Colon (tissue), 2 donors: Measurements from ENCODE around the gene PTX3.

Experiments
- FAIRE-seq: peaks from 2 replicates; lab custom pipeline; 2012; peaks lifted over from hg19 to GRCh38; lab: Jason Lieb, UNC
- donor health status: control.
- donor health status: control.

The PTX3 gene

DNA sequence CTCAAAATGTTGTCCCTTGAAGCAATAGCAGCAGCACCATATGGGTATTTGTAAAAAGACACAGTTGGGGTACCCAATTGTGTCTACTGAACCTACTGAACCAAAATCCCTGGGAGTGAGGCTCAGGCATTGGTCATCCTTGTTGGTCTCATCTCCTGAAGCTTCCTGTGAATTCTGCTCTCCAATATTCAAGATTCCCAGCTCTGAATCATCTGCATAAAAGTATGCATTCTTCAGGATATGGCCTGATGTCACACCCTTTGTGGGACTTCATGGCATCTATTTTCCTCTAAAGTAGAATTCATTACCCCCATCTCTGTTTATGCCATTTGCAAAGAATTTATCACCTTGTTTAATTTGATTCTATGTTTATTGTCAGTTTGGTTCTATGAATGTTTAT, 13.3 kb upstream of the PTX3 start:
- no peak for FAIRE-seq

GRCh38 chr3:157427901-157428300, 8.7 kb upstream of the PTX3 start:
- FAIRE-seq, result no peak

DNA sequence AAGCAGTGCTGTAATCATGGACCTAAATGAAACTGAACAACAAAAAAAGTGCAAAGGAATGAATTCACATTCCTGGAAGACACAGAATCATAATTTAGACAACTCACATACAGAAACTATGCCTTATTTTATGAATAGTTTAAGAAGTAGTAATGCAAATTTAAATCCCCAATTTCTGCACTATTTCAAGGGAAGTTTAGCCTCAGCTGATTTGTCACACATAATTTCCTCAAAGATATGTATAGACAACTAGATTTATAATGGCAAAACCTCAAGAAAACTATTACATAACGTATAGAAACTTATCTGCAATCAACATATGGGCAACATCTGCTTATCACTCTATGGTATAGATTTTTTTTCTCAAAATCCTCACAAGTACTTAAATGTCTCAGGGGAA, 7.8 kb upstream of the PTX3 start:
- no peak for FAIRE-seq

DNA sequence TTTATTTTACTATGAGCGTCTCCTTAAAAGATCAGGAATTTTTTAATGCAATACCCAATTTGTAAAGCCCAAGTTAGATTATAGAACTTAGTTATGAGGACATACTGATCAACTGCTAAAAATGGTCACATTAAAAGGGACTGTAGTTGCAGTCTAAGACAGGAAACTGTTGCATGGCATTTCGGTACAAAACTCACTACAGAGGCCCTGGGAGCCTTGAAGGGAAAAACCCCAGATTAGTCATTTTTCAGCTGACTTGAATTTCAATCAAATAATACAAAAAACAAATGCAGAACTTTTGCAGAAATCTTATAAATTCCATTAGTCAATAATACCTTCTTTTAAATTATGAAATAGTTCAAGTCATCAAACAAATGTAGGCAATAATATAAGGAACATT, 6.9 kb upstream of the PTX3 start:
- no peak for FAIRE-seq

DNA sequence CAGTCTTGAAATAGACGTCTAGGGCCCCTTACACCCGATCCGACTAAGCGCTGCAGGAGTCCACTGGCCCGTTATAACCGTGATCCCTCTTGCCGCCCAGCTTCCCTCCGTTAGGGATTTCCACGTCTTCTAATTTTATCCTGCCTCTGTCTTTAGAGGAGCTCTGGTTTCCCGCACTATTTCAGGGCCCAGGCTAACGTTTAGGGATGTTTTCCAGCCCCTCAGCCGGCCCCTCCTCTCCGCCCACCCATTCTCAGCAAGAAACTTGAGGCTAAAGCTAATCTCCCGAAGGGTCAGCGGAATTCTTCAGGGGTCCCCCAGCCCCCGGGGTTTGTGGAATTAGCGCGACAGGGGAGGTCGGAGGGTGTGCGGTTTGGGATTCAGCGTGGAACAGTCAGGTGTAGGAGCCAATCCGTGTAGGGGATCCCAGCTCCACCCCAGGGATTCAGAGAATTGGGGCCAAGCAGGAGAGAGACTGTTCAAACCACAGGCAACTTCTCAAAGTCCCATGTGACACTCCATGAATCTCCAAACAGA, 1.6 kb downstream of the PTX3 start:
- FAIRE-seq, result no peak

DNA sequence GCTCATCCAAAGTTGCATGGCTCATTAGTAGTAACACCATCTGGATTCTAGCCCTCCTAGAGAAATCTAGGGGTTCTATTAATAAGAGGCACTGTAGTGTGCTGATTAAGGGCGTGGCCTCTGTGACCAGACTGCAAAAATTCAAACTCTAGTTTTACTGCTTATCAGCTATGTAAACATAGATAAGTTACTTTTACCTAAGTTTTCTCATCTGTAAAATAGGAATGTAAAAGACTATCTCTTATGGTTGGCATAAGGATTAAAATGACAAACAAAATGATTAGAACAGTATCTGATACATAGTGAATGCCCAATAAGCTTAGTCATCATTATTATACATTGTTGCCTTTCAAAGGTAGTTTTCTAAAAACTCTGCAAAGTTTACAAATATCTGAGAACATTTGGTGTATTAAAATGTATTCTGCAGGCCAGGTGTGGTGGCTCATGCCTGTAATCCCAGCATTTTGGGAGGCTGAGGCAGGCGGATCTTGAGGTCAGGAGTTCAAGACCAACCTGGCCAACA, 4.5 kb downstream of the PTX3 start:
- no peak for FAIRE-seq

DNA sequence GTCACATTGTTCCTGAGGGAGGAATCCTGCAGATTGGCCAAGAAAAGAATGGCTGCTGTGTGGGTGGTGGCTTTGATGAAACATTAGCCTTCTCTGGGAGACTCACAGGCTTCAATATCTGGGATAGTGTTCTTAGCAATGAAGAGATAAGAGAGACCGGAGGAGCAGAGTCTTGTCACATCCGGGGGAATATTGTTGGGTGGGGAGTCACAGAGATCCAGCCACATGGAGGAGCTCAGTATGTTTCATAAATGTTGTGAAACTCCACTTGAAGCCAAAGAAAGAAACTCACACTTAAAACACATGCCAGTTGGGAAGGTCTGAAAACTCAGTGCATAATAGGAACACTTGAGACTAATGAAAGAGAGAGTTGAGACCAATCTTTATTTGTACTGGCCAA, 6.1 kb downstream of the PTX3 start:
- no peak for FAIRE-seq

DNA sequence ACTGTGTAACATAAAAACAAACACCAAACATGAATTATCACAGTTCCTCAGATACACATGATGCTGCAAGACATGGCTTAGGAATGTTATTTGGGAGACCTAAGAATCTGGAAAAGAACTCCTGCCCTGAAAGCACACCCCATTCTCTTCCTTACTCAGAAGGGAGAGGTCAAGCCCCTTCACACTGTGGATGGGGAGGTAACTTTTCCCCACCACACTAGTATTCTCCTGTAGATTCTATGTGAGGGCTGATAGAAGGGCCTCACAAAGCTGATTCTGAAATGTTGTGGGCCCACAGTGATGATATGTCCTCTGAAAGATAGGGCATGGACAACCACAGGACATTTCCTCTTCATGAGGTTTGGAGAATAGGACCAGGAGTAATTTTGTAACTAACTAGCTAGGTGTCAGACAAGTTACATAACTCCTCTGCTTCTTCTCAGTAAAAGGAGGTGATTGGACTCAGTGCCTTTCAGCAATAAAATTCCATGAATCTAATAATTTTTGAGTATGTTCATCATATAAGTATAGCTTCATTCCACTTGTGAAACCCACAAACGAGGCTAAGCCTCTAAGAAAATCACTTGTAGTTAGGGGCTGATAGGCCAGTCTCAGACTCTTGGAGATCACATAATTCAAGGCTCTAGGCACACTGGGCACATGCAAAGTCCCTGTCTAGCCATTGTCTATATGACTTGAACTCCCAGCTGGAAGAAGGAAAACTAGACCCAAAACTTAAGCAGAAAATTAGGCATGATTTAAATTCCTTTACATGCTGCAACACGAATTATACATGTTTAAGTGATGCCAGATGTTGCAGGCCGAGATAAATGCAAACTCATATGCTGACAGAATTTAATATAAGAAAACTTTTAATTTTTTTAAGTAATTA, 7.5 kb downstream of the PTX3 start:
- no peak for FAIRE-seq

- no peak for FAIRE-seq
These were observed 8.1 kb downstream of the PTX3 start for GRCh38 chr3:157444797-157445184.

DNA sequence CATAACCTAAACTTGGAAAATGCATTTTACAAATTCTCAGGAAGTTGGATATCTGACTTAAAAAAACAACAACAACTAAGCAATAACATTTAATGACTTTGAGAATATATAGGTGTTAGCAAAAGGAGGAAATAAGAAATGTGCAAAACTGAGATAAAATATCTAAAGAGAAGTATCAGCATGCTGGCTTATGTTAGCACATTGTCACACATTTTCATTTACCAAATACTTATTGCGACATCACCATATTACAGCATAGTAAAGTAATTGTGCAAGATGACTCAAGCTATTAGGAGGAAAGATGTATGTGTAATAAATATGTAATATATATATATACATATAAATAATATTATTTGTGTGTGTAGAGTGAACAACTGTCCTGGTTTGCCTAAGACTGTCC, 9.2 kb downstream of the PTX3 start:
- FAIRE-seq, result no peak

DNA sequence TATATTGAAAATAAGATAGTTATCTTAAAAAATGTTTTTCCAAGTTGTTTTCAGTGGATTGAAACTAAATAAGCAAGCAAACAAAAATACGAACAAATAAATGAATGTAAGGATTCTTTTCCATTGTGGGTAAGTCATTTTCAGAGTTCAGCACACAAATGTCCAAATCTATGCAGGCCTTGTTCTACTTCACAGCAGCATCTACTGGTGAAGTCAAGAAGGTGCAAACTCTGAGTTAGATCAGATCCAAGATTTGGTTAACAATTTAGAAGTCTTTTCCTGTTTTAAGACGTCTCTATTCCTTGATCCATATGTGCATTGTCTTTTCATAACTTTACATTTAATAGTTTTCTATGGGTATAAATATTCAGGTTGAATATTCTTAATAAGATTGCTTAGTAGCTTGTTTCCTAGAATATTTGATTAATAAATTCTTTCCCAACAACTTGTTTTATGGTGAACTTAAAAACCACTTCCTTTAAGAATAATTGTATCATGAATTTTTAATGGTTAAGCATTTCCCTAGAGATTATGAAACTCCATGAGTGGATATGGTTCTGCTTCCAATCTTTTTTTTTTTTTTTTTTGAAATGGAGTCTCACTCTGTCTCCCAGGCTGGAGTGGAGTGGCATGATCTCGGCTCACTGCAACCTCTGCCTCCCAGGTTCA, 10.5 kb downstream of the PTX3 start:
- FAIRE-seq, result no peak

- no peak for FAIRE-seq
These were observed 15.4 kb downstream of the PTX3 start for GRCh38 chr3:157452097-157452496.

DNA sequence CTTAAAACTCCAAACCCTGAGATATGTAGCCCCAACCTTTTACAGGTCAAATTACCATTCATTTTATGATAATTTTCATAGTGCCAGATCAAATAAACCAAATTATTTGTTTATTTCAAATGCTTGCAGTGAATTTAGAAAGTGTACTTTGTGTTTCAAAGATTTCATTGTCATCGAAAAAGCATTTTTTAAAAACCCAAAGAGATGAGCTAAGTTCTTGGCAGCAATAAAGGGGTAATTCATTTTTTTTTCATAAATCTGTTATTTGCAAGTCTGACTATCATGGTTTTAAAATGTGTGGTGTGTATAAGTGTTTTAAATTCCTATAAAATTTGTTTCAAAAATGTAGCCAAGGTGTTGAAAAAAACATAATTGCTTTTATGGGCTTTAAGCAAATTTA, 17.2 kb downstream of the PTX3 start:
- no peak for FAIRE-seq

DNA sequence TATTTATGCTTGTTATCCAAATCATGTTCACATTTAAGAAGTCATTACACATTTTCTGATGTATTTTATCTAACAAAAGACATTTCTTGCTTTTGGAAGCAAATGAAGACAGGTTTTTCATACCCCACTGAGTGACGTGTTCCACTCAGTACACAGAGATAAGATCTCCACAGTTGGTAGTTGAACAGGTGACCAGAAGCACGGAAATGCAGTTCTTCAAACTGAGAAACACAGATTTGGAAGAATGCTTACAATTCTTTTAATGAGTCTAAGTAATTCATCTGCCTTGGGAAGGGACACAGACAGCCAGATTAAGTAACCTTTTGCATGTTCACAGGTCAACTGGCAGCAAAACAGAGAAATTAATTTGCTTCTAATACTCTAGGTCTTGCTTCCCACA, 23.1 kb downstream of the PTX3 start:
- no peak for FAIRE-seq

DNA sequence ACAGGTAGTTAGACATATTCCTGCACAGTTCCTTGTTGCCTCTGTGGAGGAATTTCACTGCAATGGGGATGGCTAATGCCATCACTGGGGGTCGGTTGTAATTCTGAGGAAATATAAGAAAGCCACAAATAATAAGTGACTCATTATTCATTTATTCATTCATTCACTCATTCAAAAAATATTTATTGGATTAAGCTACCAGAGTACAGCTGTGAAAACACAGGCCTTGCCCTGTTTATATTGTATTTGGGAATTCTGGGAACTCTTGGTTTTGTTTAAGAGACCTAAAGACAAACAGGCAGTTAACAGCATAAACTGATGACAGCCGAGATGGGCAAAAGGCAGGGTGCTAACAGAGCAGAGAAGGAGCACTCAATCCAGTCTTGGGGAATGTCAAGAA, 23.6 kb downstream of the PTX3 start:
- FAIRE-seq, result no peak

DNA sequence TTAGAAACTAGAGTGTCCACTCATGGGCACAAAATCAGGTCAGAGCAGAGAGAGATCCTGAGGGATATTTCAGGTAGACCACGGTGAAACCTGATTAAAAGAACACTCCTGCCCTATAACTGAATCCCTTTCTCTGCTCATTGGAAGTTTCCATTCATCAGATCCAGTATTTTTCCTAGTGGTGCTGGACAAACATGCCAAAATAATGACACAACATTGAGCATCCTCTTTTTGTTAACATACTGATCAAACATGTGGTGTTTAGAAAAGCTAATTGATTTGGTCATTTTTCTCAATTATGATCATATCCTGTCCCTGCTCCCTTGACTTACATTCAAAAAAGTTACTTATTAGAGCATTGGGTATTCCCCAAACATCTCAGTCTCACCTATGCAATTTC, 27.2 kb downstream of the PTX3 start:
- FAIRE-seq, result no peak

GRCh38 chr3:157464321-157464720, 27.7 kb downstream of the PTX3 start:
- no peak for FAIRE-seq

- FAIRE-seq, result no peak
These were observed 29.1 kb downstream of the PTX3 start for GRCh38 chr3:157465741-157466140.

DNA sequence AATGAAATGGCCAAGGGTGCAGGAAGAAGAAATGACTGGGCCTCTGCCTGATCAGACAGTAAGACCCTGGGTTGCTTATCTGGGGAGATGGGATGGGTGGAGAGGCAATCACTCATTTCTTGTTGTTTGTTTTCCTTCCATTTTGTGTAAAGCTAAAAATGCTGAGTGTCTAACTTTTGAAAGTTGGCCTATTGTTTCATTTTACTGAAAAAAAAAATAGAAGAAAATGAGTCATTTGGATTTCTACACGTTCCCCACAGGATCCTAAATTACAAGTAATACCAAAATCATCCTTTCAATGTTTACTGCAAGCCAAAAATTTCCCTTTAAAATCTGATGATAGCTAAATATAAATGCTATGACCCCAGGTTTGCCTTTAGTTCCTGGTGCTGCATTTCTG, 30.6 kb downstream of the PTX3 start:
- FAIRE-seq, result no peak

GRCh38 chr3:157469561-157470294, 33.1 kb downstream of the PTX3 start:
- no peak for FAIRE-seq

- no peak for FAIRE-seq
These were observed 34.4 kb downstream of the PTX3 start for GRCh38 chr3:157471064-157471463.

DNA sequence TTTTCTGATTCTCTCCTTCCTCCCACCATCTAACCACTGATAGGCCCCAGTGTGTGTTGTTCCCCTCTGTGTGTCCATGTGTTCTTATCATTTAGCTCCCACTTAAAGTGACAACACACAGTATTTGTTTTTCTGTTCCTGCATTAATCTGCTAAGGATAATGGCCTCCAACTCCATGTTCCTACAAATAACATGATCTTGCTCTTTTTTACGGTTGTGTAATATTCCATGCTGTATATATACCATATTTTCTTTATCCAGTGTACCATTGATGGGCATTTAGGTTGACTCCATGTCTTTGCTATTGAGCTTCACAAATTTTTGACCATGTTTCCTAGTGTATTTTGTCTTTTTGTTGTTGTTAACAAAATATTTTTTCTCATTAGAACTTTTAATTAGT, 36.0 kb downstream of the PTX3 start:
- no peak for FAIRE-seq
